Measurements from ENCODE around the gene DIP2C.

DIP2C gene

GRCh38 chr10:677038-677437, 12.4 kb downstream of the DIP2C start:
- H3K4me3 ChIP-seq (ENCODE audit: low read depth, low read length): no peak overlapping the region
- TF ChIP-seq CTCF (IDR thresholded peaks at IDR 0.05; ENCODE audit: control insufficient read depth, extremely low read depth, insufficient read depth): no peak
- DNase-seq (ENCODE audit: low read depth): no peak

- H3K4me3 ChIP-seq (ENCODE audit: low read depth, low read length): no peak overlapping the region
- DNase-seq (ENCODE audit: low read depth): no peak
- no peak for TF ChIP-seq CTCF (IDR thresholded peaks at IDR 0.05; ENCODE audit: control insufficient read depth, extremely low read depth, insufficient read depth)
Observed at GRCh38 chr10:676178-676577, 13.3 kb downstream of the DIP2C start.

- TF ChIP-seq CTCF (IDR thresholded peaks at IDR 0.05; ENCODE audit: control insufficient read depth, extremely low read depth, insufficient read depth): no peak
Observed at GRCh38 chr10:675532-675931, 13.9 kb downstream of the DIP2C start.

GRCh38 chr10:673492-673891, 16.0 kb downstream of the DIP2C start:
- no peak for TF ChIP-seq CTCF (IDR thresholded peaks at IDR 0.05; ENCODE audit: control insufficient read depth, extremely low read depth, insufficient read depth)
- no peak for DNase-seq (ENCODE audit: low read depth)
- H3K4me3 ChIP-seq (ENCODE audit: low read depth, low read length): no peak overlapping the region

More at GRCh38 chr10:675532-675931, 13.9 kb downstream of the DIP2C start:
- H3K4me3 ChIP-seq (ENCODE audit: low read depth, low read length): no peak overlapping the region
- DNase-seq (ENCODE audit: low read depth): no peak

- H3K4me3 ChIP-seq (ENCODE audit: low read depth, low read length): no peak overlapping the region
- no peak for TF ChIP-seq CTCF (IDR thresholded peaks at IDR 0.05; ENCODE audit: control insufficient read depth, extremely low read depth, insufficient read depth)
- no peak for DNase-seq (ENCODE audit: low read depth)
Observed at GRCh38 chr10:672992-673391, 16.5 kb downstream of the DIP2C start.

GRCh38 chr10:672203-672602, 17.3 kb downstream of the DIP2C start:
- H3K4me3 ChIP-seq (ENCODE audit: low read depth, low read length): no peak overlapping the region
- no peak for DNase-seq (ENCODE audit: low read depth)
- no peak for TF ChIP-seq CTCF (IDR thresholded peaks at IDR 0.05; ENCODE audit: control insufficient read depth, extremely low read depth, insufficient read depth)

GRCh38 chr10:670990-671389, 18.5 kb downstream of the DIP2C start:
- no peak for TF ChIP-seq CTCF (IDR thresholded peaks at IDR 0.05; ENCODE audit: control insufficient read depth, extremely low read depth, insufficient read depth)
- no peak overlapping the region for H3K4me3 ChIP-seq (ENCODE audit: low read depth, low read length)
- no peak for DNase-seq (ENCODE audit: low read depth)
